GM12872 (cell line): ENCODE measurements around the gene IGF1R.

Source experiments
- CTCF ChIP-seq: IDR thresholded peaks from 3 replicates; pipeline ENCODE4 v1.5.1; 2011; ENCODE audit warnings: low read depth, mild to moderate bottlenecking, low read length, moderate library complexity; ENCODE audit not compliant: insufficient read depth

The IGF1R gene

DNA sequence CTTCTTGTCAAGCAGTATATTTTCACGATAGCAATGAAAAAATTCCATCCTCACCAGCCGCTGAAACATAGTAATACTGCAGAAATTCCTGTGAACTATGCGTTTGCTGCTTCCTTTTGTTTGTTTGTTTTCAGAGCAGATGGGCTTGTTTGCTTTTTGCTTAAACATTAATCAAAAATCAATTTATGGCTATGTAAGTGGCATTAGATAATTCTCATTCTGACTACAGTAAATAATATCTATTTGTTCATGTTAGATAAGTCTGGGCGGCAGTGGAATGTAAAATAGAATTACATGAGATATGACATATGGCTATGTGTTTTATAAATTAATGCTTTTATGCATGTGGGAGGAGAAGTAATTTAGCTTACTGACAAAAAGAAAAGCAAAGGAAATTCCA is 195.5 kb downstream of the IGF1R start:
- TF ChIP-seq CTCF: no peak

DNA sequence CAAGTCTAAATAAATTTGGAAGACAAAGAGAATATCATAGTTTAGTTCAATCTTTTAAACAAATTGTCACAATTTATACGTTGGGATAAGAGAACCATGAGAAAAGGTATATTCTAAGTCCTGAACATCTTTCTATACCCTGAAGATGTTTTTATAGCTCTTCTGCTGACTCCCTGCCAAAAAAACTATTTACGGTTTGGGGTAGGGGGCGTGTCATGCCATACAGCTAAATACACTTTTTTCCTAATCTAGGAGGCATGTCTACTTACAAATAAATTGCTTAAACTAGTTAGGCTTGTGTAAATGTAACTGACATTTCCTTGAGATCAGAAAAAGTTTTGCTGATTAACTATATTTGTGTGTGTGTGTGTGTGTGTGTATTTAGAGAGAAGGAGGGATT is 195.9 kb downstream of the IGF1R start:
- no peak for TF ChIP-seq CTCF

DNA sequence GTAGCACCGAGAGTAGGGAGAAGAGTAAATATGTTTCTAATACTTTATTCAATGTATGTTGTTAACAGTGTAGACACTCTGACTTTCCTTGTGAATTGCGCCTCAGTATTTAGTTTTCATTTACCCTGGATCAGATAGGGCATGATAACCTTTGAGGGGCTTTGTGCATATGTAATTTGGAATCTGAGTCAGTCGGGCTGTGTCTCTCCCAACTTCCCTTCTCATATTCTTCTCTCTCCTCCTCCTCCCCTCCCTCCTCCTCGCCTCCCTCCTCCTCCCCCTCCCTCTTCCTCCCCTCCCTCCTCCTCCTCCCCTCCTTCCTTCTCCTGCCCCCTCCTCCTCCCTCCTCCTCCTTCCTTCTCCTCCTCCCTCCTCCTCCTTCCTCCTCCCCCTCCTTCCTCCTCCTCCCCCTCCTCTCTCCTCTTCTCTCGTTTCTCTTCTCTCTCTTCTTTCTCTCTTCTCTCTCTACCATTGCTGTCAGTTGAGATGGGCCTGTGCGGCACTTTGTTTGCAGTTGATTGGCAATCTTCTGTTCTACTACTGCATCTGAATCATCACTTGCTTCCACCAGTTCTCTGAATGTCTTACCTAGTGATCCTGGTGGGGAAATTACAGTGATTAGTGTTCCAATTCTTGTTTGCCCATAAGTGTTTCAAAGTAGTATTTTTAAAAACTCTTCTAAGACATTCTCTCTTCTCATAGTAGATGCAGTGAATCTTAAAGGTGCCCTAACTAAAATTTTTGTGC is 197.0 kb downstream of the IGF1R start:
- TF ChIP-seq CTCF: no peak

DNA sequence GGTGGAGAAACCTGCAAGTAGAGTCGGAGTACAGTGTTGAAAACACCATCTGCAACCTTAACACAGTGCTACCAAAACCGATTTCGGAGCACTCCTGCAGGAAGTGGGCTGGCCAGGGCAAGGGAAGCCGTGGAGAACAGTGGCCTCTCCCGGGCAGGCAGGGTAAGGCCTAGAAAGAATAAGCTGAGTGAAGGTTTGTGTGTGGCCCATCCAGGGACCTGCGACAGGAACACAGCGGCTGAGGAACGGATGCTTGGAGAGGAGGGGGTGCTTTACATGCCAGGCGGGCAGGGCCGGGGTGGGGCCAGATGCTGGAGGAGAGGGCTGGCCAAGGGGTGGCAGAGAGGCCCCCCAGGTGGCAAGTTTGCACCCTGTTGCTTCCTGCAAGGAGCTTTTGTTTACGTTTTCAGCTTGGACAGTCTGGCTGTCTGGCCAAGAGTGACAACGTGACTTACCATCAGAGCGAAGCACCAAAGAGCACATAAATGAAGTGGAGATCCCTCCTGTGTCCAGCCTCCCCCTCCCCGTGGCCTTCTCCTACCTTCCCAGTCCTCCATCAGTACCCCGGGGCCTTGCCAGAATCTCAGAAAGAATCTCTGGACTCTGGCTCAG is 202.7 kb downstream of the IGF1R start:
- peak; percentile 60 for TF ChIP-seq CTCF

DNA sequence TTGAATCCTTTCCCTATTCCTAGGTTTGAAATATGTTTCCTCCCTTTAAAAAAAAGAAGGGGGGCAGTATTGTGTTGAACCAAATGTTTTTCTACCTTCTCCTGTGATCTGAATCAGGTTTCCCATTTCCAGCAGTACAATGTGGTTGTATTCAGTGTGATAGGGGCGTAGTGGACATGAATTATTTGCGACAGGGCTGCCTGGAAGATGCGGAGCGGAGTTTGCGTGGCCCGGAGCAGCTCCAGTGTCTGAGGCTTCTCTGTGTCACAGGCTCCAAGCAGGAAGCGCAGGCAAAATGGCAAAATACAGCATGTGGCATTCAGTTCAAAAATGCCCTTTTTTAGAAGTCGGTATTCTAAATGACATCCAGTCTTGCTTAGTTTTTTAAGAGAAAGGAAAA is 204.8 kb downstream of the IGF1R start:
- TF ChIP-seq CTCF: no peak

GRCh38 chr15:98853617-98854420 is 205.5 kb downstream of the IGF1R start:
- no peak for TF ChIP-seq CTCF

DNA sequence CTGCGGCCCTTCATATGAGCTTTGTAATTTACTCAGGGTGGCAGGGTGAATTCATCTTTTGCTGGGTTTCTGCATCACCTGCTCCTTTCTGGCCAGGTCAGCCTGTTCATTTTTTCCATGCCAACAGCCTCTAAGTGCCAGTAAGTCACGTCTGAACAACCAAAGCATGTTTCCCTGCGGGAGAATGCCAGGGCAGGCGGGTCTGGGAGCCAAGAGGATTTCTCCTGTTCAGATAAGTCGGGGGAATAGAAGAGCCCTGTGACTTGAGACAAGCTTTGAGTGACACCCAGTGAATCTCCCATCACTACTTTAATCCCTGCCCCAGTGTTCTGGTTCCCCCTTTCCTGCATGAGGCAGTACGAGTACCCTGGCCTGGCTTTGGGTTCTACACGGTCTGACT is 206.2 kb downstream of the IGF1R start:
- TF ChIP-seq CTCF: no peak
